ENCODE data around the gene ATP4B. TPM values are rescaled to one million over a fixed set of nuclear protein-coding genes. Genes with fewer than 3 reads are reported as not detected.

ATP4B gene
- total RNA-seq, 1 donor from 2014 or later, result not detected

- Histone ChIP-seq H3K4me1 (peaks cover 4 to 7% of the 10 kb centered on the region in 2 donors), H3K27ac (peak overlapping the region; percentile 10 to 55), H3K9me3 (no peaks in the 10 kb centered on the region), H3K4me3 (no peak overlapping the region), H3K27me3 (no peaks in the 10 kb centered on the region), H3K36me3 (no peaks in the 10 kb centered on the region)
- intact Hi-C loops (cut with DNase I), result no loop called here
- peak; percentile 73 to 91 for DNase-seq (ENCODE audit: low spot score in 2 of 2)
- TF ChIP-seq CTCF (IDR thresholded peaks at IDR 0.05), result no peak
Measured at GRCh38 chr13:113647351-113648215, 10.4 kb downstream of the ATP4B start.

- Histone ChIP-seq H3K4me1 (peaks cover 4 to 7% of the 10 kb centered on the region in 2 donors), H3K4me3 (no peak overlapping the region), H3K27ac (peak overlapping the region; percentile 7 to 10), H3K9me3 (no peaks in the 10 kb centered on the region), H3K27me3 (no peaks in the 10 kb centered on the region), H3K36me3 (peaks cover 0 to 4% of the 10 kb centered on the region in 2 donors)
- DNase-seq (ENCODE audit: low spot score in 2 of 2), result no peak
- no peak for TF ChIP-seq CTCF (IDR thresholded peaks at IDR 0.05)
- intact Hi-C loops (cut with DNase I), result no loop called here
Measured at GRCh38 chr13:113646921-113647340, 11.1 kb downstream of the ATP4B start.

GRCh38 chr13:113646376-113646775, 11.6 kb downstream of the ATP4B start:
- no peak for TF ChIP-seq CTCF (IDR thresholded peaks at IDR 0.05)
- H3K4me3 ChIP-seq, result no peak overlapping the region
- no peak overlapping the region for H3K27ac ChIP-seq
- peak in 1 of 2 donors; percentile 37 for DNase-seq (ENCODE audit: low spot score in 2 of 2)
- intact Hi-C loops (cut with DNase I), result no loop called here
- H3K36me3 ChIP-seq, result peaks cover 0 to 4% of the 10 kb centered on the region in 2 donors
- no peaks in the 10 kb centered on the region for H3K27me3 ChIP-seq
- no peaks in the 10 kb centered on the region for H3K9me3 ChIP-seq
- H3K4me1 ChIP-seq, result peaks cover 4 to 7% of the 10 kb centered on the region in 2 donors

- Histone ChIP-seq H3K27me3 (no peaks in the 10 kb centered on the region), H3K36me3 (peaks cover 0 to 6% of the 10 kb centered on the region in 2 donors), H3K4me3 (no peak overlapping the region), H3K4me1 (peaks cover 4 to 7% of the 10 kb centered on the region in 2 donors), H3K27ac (no peak overlapping the region), H3K9me3 (no peaks in the 10 kb centered on the region)
- intact Hi-C loops (cut with DNase I), result no loop called here
- no peak for TF ChIP-seq CTCF (IDR thresholded peaks at IDR 0.05)
- no peak for DNase-seq (ENCODE audit: low spot score in 2 of 2)
Measured at GRCh38 chr13:113645329-113645728, 12.7 kb downstream of the ATP4B start.

- Histone ChIP-seq H3K4me1 (peaks cover 4 to 7% of the 10 kb centered on the region in 2 donors), H3K27me3 (no peaks in the 10 kb centered on the region), H3K27ac (no peak overlapping the region), H3K9me3 (no peaks in the 10 kb centered on the region), H3K4me3 (no peak overlapping the region), H3K36me3 (peaks cover 0 to 7% of the 10 kb centered on the region in 2 donors)
- intact Hi-C loops (cut with DNase I), result no loop called here
- TF ChIP-seq CTCF (IDR thresholded peaks at IDR 0.05), result no peak
- no peak for DNase-seq (ENCODE audit: low spot score in 2 of 2)
Measured at GRCh38 chr13:113644800-113645199, 13.2 kb downstream of the ATP4B start.
